PC-3 (cell line): Measurements from ENCODE around the gene CD7. TPM values are rescaled to one million over a fixed set of nuclear protein-coding genes. Genes with fewer than 3 reads are reported as not detected.

ENCODE experiments used
- ATAC-seq: fragments of 200-7000 bp; cut with Tn5 transposase; 2 replicates; pipeline ENCODE4 v1.9.1; 2020; ENCODE audit warnings: mild to moderate bottlenecking, moderate library complexity
- BruUV-seq: library from RNA; stranded (reverse); fragments of 400-500 nt; replicated peaks from 2 replicates; lab custom pipeline; 2021; lab: Mats Ljungman, UMichigan
- CTCF ChIA-PET: fragments of 300-600 bp; sonication (Branson Sonifier 250); formaldehyde crosslinking; loops from one replicate; lab custom pipeline; 2022; ENCODE audit warnings: antibody characterized with exemption; lab: Charles Lee
- POLR2A ChIA-PET: fragments of 300-600 bp; sonication (Branson Sonifier 250); formaldehyde crosslinking; loops from one replicate; lab custom pipeline; 2022; ENCODE audit warnings: antibody characterized with exemption; ENCODE audit not compliant: unreplicated experiment; lab: Charles Lee
- DNase-seq: peaks from one replicate; pipeline ENCODE4 v3.0.0-alpha.2; 2015
- H2AFZ ChIP-seq: fragments of 300-600 bp; sonication (generic); 2 replicates; pipeline ENCODE4 v1.6.0; 2016; ENCODE audit warnings: antibody characterized with exemption, low read length
- H3F3A ChIP-seq: fragments of 300-600 bp; sonication (generic); one replicate; pipeline ENCODE4 v1.6.0; 2017; ENCODE audit warnings: antibody characterized with exemption, low read length, control low read depth, mild to moderate bottlenecking; ENCODE audit not compliant: unreplicated experiment
- H3K27ac ChIP-seq: fragments of 300-600 bp; sonication (generic); 2 replicates; pipeline ENCODE4 v1.5.1; 2016; ENCODE audit warnings: mild to moderate bottlenecking, low read length
- H3K27me3 ChIP-seq: fragments of 300-600 bp; sonication (generic); 2 replicates; pipeline ENCODE4 v1.6.1; 2016; ENCODE audit warnings: low read length, mixed read lengths
- H3K36me3 ChIP-seq: fragments of 300-600 bp; sonication (generic); 2 replicates; pipeline ENCODE4 v1.6.1; 2016; ENCODE audit warnings: low read depth, mixed run types, low read length, mixed read lengths
- H3K4me1 ChIP-seq: fragments of 300-600 bp; sonication (generic); 2 replicates; pipeline ENCODE4 v1.5.1; 2016; ENCODE audit warnings: low read length; ENCODE audit not compliant: insufficient read depth
- H3K4me2 ChIP-seq: fragments of 300-600 bp; sonication (generic); 2 replicates; pipeline ENCODE4 v1.6.0; 2016; ENCODE audit warnings: low read length
- H3K4me3 ChIP-seq: fragments of 300-600 bp; sonication (generic); 2 replicates; pipeline ENCODE4 v1.5.1; 2016; ENCODE audit warnings: mild to moderate bottlenecking, low read length, mixed read lengths
- H3K79me2 ChIP-seq: fragments of 300-600 bp; sonication (generic); 2 replicates; pipeline ENCODE4 v1.6.1; 2017; ENCODE audit warnings: low read length, mixed read lengths
- H3K9ac ChIP-seq: fragments of 300-600 bp; sonication (generic); 2 replicates; pipeline ENCODE4 v1.6.0; 2016; ENCODE audit warnings: mild to moderate bottlenecking, low read length
- H3K9me2 ChIP-seq: fragments of 300-600 bp; sonication (generic); replicated peaks from 2 replicates; pipeline ENCODE4 v1.6.1; 2016; ENCODE audit warnings: mixed run types, low read length, mixed read lengths
- H3K9me3 ChIP-seq: fragments of 300-600 bp; sonication (generic); 2 replicates; pipeline ENCODE4 v1.6.1; 2016; ENCODE audit warnings: low read length, mixed read lengths
- H4K20me1 ChIP-seq: fragments of 300-600 bp; sonication (generic); 2 replicates; pipeline ENCODE4 v1.6.1; 2016; ENCODE audit warnings: low read length, mixed read lengths
- EZH2 ChIP-seq: fragments of 300-600 bp; sonication (generic); IDR thresholded peaks from one replicate; pipeline ENCODE4 v1.6.1; 2017; ENCODE audit warnings: antibody characterized with exemption, mild to moderate bottlenecking, low read length; ENCODE audit not compliant: unreplicated experiment
- EZH2phosphoT487 ChIP-seq: fragments of 300-600 bp; sonication (generic); IDR thresholded peaks from 2 replicates; pipeline ENCODE4 v1.6.1; 2018; ENCODE audit warnings: mild to moderate bottlenecking, antibody characterized with exemption, low read length, borderline replicate concordance
- intact Hi-C: fragments of 100-400 bp; cut with micrococcal nuclease; formaldehyde crosslinking; loops from 2 replicates; pipeline ENCODE4 v1.9.0; 2023
- total RNA-seq: library from RNA; depleted of rRNA; stranded (reverse); fragments of >200 nt; gene quantifications from 2 replicates; pipeline ENCODE4 v1.2.3, GENCODE V29; 2014
- TF ChIP-seq, protein P1 (sequence below): fragments of 300-600 bp; sonication (generic); conservative IDR thresholded peaks from 2 replicates; pipeline ENCODE4 v1.5.1; 2017; ENCODE audit warnings: antibody characterized with exemption, low read depth, mild to moderate bottlenecking, low read length

The CD7 gene
- total RNA-seq, 1 experiment from 2014 or later = 0.15 TPM

DNA sequence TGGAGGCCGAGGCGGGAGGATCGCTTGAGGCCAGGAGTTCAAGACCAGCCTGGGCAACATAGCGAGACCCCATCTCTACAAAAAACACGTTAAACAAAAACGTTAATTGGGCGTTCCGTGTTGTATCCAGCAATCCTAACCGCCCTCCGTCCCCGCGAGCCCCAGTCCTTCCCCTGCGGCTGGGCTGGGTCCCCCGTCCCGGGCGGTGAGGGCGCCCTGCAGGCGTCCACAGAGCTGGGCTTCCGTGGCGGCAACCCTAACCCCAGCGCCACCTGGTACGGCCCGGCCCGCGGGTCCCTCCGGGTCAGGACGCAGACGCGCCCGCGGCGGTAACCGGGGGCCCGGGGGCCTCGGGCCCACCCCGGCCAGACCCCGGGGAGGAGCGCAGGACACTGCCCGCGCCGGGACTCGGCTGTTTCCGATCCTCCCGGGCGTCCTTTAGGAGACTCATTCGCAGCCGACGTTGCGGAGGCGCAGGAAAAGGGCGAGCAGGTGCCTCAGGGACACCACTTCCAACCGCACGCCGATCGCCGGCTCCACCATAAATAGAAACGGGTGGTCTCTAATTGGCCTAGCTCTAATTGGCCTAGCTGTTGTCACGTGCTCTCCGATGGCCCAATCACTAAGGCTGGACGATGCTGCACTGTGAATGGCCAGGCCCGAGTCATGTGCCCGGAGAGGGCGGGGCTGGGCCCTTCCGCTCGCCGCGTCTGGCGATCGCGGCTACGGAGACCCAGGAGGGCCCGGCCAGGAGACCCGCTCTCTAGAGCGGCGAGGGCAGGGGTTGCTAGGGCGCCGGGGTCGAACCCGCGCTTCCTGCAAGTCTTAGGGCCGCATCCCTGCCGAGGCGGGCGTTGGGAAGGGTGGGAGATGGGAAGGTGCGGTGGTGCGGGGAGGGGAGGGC, 24.9 kb downstream of the CD7 start:
- H2AFZ ChIP-seq = peak overlapping the region; percentile 71
- H4K20me1 ChIP-seq = no peaks in the 10 kb centered on the region
- ATAC-seq = peak; percentile 60

DNA sequence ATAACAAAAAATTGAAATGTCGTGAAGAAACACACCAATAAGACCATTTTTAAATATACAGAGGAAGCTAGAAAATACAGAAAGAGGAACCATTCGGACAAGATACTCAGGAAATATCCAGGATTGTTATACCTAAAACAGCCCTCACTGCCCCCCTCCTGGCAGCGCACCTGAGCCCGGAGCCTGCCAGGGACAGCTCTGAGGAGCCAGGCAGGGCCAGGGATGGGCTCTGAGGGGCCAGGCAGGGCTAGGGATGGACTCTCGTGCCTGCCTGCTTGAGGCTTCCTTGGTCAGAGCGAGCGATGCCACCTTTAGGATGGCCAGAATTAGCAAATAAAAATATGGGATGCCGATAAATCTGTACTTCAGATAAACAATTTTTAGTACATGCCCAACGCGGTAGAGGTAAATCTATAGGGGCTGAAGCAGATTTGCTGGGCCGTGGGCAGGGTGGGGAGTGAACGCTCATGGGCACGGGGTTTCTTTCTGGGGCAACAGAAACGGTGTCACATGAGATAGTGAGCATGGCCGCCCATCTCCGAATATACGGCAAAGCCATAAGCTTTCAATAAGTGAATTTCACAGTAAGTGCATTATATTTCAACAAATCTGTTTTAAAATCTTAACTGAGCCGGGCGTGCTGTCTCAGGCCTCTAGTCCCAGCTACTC, 25.7 kb downstream of the CD7 start:
- H3K4me3 ChIP-seq = peak overlapping the region; percentile 75
- POLR2A ChIA-PET = no interaction called here
- TSS peak; percentile 75 for BruUV-seq
- H3K27me3 ChIP-seq = no peaks in the 10 kb centered on the region
- intact Hi-C loops = no loop called here
- no peak for TF ChIP-seq EZH2
- no peak for TF ChIP-seq EZH2phosphoT487
- TF ChIP-seq, protein P1, sequence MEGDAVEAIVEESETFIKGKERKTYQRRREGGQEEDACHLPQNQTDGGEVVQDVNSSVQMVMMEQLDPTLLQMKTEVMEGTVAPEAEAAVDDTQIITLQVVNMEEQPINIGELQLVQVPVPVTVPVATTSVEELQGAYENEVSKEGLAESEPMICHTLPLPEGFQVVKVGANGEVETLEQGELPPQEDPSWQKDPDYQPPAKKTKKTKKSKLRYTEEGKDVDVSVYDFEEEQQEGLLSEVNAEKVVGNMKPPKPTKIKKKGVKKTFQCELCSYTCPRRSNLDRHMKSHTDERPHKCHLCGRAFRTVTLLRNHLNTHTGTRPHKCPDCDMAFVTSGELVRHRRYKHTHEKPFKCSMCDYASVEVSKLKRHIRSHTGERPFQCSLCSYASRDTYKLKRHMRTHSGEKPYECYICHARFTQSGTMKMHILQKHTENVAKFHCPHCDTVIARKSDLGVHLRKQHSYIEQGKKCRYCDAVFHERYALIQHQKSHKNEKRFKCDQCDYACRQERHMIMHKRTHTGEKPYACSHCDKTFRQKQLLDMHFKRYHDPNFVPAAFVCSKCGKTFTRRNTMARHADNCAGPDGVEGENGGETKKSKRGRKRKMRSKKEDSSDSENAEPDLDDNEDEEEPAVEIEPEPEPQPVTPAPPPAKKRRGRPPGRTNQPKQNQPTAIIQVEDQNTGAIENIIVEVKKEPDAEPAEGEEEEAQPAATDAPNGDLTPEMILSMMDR = no peak
- no peaks in the 10 kb centered on the region for H3K9me3 ChIP-seq
- H3K4me2 ChIP-seq = peak overlapping the region; percentile 94
- H3F3A ChIP-seq = peaks cover 11% of the 10 kb centered on the region
- CTCF ChIA-PET = no interaction called here
- ATAC-seq (no peak), DNase-seq (no peak)
- peak overlapping the region; percentile 94 for H3K9ac ChIP-seq
- H2AFZ ChIP-seq = no peak overlapping the region
- H3K4me1 ChIP-seq = peaks cover 65% of the 10 kb centered on the region
- H3K79me2 ChIP-seq = peaks cover 8% of the 10 kb centered on the region
- H3K36me3 ChIP-seq = no peaks in the 10 kb centered on the region
- peak overlapping the region; percentile 88 for H3K27ac ChIP-seq
- H4K20me1 ChIP-seq = no peaks in the 10 kb centered on the region
- no peaks in the 10 kb centered on the region for H3K9me2 ChIP-seq

More for the DNA sequence above, 24.9 kb downstream of the CD7 start:
- Histone ChIP-seq H3K27me3 (no peaks in the 10 kb centered on the region), H3K79me2 (peaks cover 8% of the 10 kb centered on the region), H3K9me2 (no peaks in the 10 kb centered on the region), H3K4me2 (peak overlapping the region; percentile 94), H3K4me3 (peak overlapping the region; percentile 75), H3F3A (peaks cover 13% of the 10 kb centered on the region), H3K9ac (peak overlapping the region; percentile 94), H3K9me3 (no peaks in the 10 kb centered on the region), H3K27ac (peak overlapping the region; percentile 88), H3K36me3 (no peaks in the 10 kb centered on the region), H3K4me1 (peaks cover 66% of the 10 kb centered on the region)
- DNase-seq = peak; percentile 98
- ChIA-PET POLR2A (interaction anchor here (0.5 to 0.6 kb wide), 3 partner anchors 51 to 301 kb away, joined by 3 to 6 read pairs (median 5); no protein-coding TSS in a partner anchor), CTCF (no interaction called here)
- no TSS peak for BruUV-seq
- intact Hi-C loops = no loop called here
- TF ChIP-seq EZH2phosphoT487 (no peak), EZH2 (no peak)
- TF ChIP-seq, protein P1 = no peak
